ENCODE results near the gene ZNF26. TPM values are rescaled to one million over a fixed set of nuclear protein-coding genes. Genes with fewer than 3 reads are reported as not detected.
"Not testable (repeated sequence)": the region's sequence is repeated elsewhere in the genome, so short reads cannot be mapped to it uniquely, and the experiment has no call there.

ZNF26 gene
- total RNA-seq: 18.3 and 20.1 TPM in 2 replicates

- Mint-ChIP-seq H3K27me3 (no peaks in the 10 kb centered on the region), H3K4me3 (peak within 1 kb of the TSS; percentile 86), H3K36me3 (ENCODE audit: low read depth) (peaks cover 57% of the 10 kb centered on the region), H3K27ac (peak within 1 kb of the TSS; percentile 95), H3K9me3 (peaks cover 37% of the 10 kb centered on the region), H3K4me1 (peaks cover 21% of the 10 kb centered on the region)
- intact Hi-C loops (cut with micrococcal nuclease): loop anchor here (1.0 kb wide), 7 partner anchors 30 to 195 kb away; partner anchors contain the start of genes CHFR, ZNF10, ZNF140 and ZNF268
- DNase-seq: peak; percentile 96
These were observed at the start of gene ZNF26 for GRCh38 chr12:132986001-132986884. Gene ZNF26, plus strand, starts transcription at chr12:132986367. Its CDS starts 474 bp downstream, at chr12:132986841.

- H3K9me3 Mint-ChIP-seq: peaks cover 23% of the 10 kb centered on the region
These were observed 49.2 kb upstream of the ZNF26 start for GRCh38 chr12:132936921-132937320.

GRCh38 chr12:132937476-132937875 lies 48.7 kb upstream of the ZNF26 start:
- Mint-ChIP-seq H3K9me3 (peaks cover 25% of the 10 kb centered on the region), H3K27me3 (no peaks in the 10 kb centered on the region), H3K4me3 (no peak overlapping the region)

More at GRCh38 chr12:132936921-132937320, 49.2 kb upstream of the ZNF26 start:
- H3K4me1 Mint-ChIP-seq; DNase-seq; H3K27ac Mint-ChIP-seq; H3K4me3 Mint-ChIP-seq; H3K27me3 Mint-ChIP-seq; intact Hi-C loops (cut with micrococcal nuclease): not testable (repeated sequence)
- H3K36me3 Mint-ChIP-seq (ENCODE audit: low read depth): peaks cover 42% of the 10 kb centered on the region

GRCh38 chr12:132938807-132939206 lies 47.4 kb upstream of the ZNF26 start:
- Mint-ChIP-seq H3K36me3 (ENCODE audit: low read depth) (peaks cover 55% of the 10 kb centered on the region), H3K9me3 (peaks cover 22% of the 10 kb centered on the region)
- H3K27me3 Mint-ChIP-seq; DNase-seq; H3K4me1 Mint-ChIP-seq; intact Hi-C loops (cut with micrococcal nuclease); H3K4me3 Mint-ChIP-seq; H3K27ac Mint-ChIP-seq: not testable (repeated sequence)

More at GRCh38 chr12:132937476-132937875, 48.7 kb upstream of the ZNF26 start:
- no peak overlapping the region for H3K27ac Mint-ChIP-seq
- no peaks in the 10 kb centered on the region for H3K4me1 Mint-ChIP-seq
- DNase-seq: no peak
- peaks cover 44% of the 10 kb centered on the region for H3K36me3 Mint-ChIP-seq (ENCODE audit: low read depth)
- intact Hi-C loops (cut with micrococcal nuclease): no loop called here

- H3K4me1 Mint-ChIP-seq: no peaks in the 10 kb centered on the region
- intact Hi-C loops (cut with micrococcal nuclease): no loop called here
- peaks cover 19% of the 10 kb centered on the region for H3K9me3 Mint-ChIP-seq
- DNase-seq: no peak
- H3K27ac Mint-ChIP-seq: no peak overlapping the region
- H3K27me3 Mint-ChIP-seq: no peaks in the 10 kb centered on the region
- H3K4me3 Mint-ChIP-seq: no peak overlapping the region
- peaks cover 64% of the 10 kb centered on the region for H3K36me3 Mint-ChIP-seq (ENCODE audit: low read depth)
These were observed 46.0 kb upstream of the ZNF26 start for GRCh38 chr12:132940071-132940719.

- no peak for DNase-seq
- Mint-ChIP-seq H3K4me1 (no peaks in the 10 kb centered on the region), H3K27ac (no peak overlapping the region), H3K9me3 (peaks cover 25% of the 10 kb centered on the region), H3K36me3 (ENCODE audit: low read depth) (peaks cover 68% of the 10 kb centered on the region), H3K27me3 (no peaks in the 10 kb centered on the region), H3K4me3 (no peak overlapping the region)
- intact Hi-C loops (cut with micrococcal nuclease): no loop called here
These were observed 44.7 kb upstream of the ZNF26 start for GRCh38 chr12:132941336-132941954.

- no peak overlapping the region for H3K27ac Mint-ChIP-seq
These were observed 43.6 kb upstream of the ZNF26 start for GRCh38 chr12:132942611-132943010.

GRCh38 chr12:132945806-132946205 lies 40.4 kb upstream of the ZNF26 start:
- no peak overlapping the region for H3K27ac Mint-ChIP-seq

More at GRCh38 chr12:132942611-132943010, 43.6 kb upstream of the ZNF26 start:
- Mint-ChIP-seq H3K9me3 (peaks cover 25% of the 10 kb centered on the region), H3K4me3 (no peak overlapping the region), H3K36me3 (ENCODE audit: low read depth) (peaks cover 73% of the 10 kb centered on the region), H3K27me3 (no peaks in the 10 kb centered on the region), H3K4me1 (no peaks in the 10 kb centered on the region)
- no peak for DNase-seq
- intact Hi-C loops (cut with micrococcal nuclease): no loop called here

GRCh38 chr12:132946246-132946820 lies 39.8 kb upstream of the ZNF26 start:
- Mint-ChIP-seq H3K27me3 (no peaks in the 10 kb centered on the region), H3K9me3 (peaks cover 30% of the 10 kb centered on the region), H3K4me3 (no peak overlapping the region), H3K4me1 (no peaks in the 10 kb centered on the region), H3K36me3 (ENCODE audit: low read depth) (peaks cover 76% of the 10 kb centered on the region), H3K27ac (no peak overlapping the region)
- intact Hi-C loops (cut with micrococcal nuclease): no loop called here
- DNase-seq: no peak

More at GRCh38 chr12:132945806-132946205, 40.4 kb upstream of the ZNF26 start:
- no peaks in the 10 kb centered on the region for H3K4me1 Mint-ChIP-seq
- H3K36me3 Mint-ChIP-seq (ENCODE audit: low read depth): peaks cover 81% of the 10 kb centered on the region
- H3K4me3 Mint-ChIP-seq: no peak overlapping the region
- intact Hi-C loops (cut with micrococcal nuclease): no loop called here
- peaks cover 34% of the 10 kb centered on the region for H3K9me3 Mint-ChIP-seq
- DNase-seq: no peak
- H3K27me3 Mint-ChIP-seq: no peaks in the 10 kb centered on the region

- H3K9me3 Mint-ChIP-seq: peaks cover 31% of the 10 kb centered on the region
- H3K27me3 Mint-ChIP-seq: no peaks in the 10 kb centered on the region
- DNase-seq: no peak
- intact Hi-C loops (cut with micrococcal nuclease): no loop called here
- H3K4me3 Mint-ChIP-seq: no peak overlapping the region
- H3K4me1 Mint-ChIP-seq: no peaks in the 10 kb centered on the region
- H3K36me3 Mint-ChIP-seq (ENCODE audit: low read depth): peaks cover 65% of the 10 kb centered on the region
- no peak overlapping the region for H3K27ac Mint-ChIP-seq
These were observed 37.8 kb upstream of the ZNF26 start for GRCh38 chr12:132948146-132949066.

- Mint-ChIP-seq H3K36me3 (ENCODE audit: low read depth) (peaks cover 59% of the 10 kb centered on the region), H3K27ac (no peak overlapping the region), H3K9me3 (peaks cover 39% of the 10 kb centered on the region), H3K4me1 (peaks cover 8% of the 10 kb centered on the region), H3K4me3 (no peak overlapping the region), H3K27me3 (no peaks in the 10 kb centered on the region)
- DNase-seq: no peak
- intact Hi-C loops (cut with micrococcal nuclease): no loop called here
These were observed 36.0 kb upstream of the ZNF26 start for GRCh38 chr12:132949936-132950837.
